Measurements from ENCODE around the gene CACYBP.

DNA sequence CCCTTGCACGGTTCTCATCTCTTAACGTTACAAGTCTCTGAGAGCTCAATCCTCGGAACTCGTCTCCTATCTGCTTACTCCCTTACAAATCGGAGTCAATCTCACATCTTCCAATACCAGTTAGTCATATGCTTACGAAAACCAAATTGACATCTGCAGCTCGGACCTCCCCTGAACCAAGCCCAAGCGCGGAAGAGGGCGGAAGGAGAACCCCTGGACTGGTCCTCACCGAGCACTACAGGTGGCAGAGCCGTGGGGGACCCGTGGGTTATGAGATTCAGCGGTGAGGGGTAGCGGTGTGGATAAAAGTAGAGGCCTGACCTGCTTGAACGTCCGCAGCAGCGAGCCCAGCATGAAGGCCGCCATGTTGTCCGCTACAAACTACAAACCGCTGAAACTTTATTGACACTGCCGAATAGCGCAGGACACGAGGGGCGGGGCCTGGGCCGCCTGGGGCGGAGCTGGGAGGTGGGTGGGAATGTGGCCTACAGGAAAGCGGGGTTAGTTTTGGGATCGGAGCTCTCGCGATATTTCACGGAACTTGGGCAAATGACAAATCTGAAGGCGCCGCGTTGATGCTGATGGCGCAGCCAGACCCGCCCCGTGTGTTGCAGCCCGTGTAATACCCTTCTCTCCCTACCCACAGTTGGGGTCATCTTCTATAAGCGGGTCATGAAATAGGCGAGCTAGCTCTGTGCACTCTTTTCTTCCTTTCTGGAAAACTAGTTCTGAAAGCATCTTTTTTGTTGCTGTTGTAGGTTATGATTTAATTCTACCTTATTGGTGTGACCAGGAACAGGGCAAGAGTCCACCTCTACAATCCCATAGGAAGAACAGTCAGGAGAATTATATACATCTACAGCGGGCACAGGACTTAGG is 23.5 kb downstream of the CACYBP start, which contains the start of gene MRPS14:
- TF ChIP-seq CTCF (IDR thresholded peaks at IDR 0.05) (peak in 1 of 4 experiments; percentile 27), POLR2AphosphoS5 (IDR thresholded peaks at IDR 0.05) (peak; percentile 90)

Data from gastroesophageal sphincter (tissue), 3 donors.